GM12801 (cell line): ENCODE data around the gene ARHGAP1.

Experiments used
- CTCF ChIP-seq: IDR thresholded peaks from one replicate; pipeline ENCODE4 v1.5.1; 2011; ENCODE audit warnings: control low read depth; ENCODE audit not compliant: insufficient read length; ENCODE audit errors: extremely low read depth

ARHGAP1 gene

GRCh38 chr11:46657186-46657585 lies 43.2 kb downstream of the ARHGAP1 start:
- TF ChIP-seq CTCF: no peak

- TF ChIP-seq CTCF: no peak
Measured at GRCh38 chr11:46655631-46656030, 44.8 kb downstream of the ARHGAP1 start.

DNA sequence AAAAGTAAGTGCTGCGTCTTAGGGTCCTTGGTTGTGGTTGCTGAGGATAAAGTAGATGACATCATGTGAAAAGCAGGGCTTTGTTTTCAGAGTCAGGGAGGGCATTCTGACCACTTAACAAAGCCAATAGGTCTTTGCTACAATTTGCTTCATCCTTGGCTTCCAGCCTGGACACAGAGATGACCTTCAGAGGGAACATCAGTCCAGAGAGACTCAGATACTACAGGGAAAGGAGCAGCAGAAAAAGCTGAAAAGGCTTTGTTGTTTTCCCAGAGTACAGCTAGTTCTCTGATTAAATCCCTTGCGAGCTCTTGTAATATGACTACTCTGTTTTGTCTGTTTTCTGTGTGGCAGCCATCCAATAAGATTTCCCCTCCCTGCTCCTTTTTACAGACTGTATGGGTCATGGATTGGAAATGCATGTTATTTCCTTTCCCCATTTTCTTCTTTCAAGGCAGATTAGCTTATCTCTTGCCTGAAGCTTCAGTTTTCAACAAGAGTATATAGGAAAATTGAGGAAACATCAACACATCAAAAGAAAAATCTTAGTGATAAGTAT lies 51.2 kb downstream of the ARHGAP1 start:
- no peak for TF ChIP-seq CTCF

DNA sequence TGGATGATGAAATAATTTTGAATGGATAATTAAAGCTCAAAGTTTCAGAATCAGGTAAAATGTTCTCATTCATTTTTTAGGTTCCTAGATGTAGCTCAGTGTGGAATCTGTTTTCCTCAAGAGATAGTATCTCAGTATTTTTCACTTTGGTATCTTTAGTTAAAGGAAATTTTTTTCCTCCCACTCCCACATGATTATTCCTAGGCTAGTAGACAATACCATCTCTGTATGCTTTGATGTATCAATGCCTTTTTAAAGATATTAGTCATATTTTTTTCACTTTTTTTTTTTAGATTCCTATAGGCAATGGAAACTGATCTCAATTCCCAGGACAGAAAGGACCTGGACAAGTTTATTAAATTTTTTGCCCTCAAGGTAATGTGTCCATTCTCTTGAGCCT lies 56.4 kb downstream of the ARHGAP1 start:
- TF ChIP-seq CTCF: no peak

DNA sequence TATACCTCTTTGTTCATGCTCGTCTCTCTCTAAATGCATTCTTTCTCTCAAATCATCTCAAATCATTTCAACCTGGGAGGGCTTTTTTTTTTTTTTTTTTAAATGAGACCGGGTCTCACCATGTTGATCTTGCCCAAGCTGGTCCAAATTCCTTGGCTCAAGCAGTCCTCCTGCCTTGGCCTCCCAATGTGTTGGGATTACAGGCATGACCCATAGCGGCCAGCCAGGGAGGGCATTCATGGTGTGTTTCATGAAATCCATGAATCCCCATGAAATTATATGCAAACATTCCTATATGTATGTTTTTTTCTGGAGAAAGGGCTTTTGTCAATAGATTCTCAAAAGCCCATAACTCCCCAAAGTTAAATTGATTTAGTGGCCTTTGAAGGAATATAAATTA lies 56.9 kb downstream of the ARHGAP1 start:
- TF ChIP-seq CTCF: no peak

- no peak for TF ChIP-seq CTCF
Measured at GRCh38 chr11:46642627-46643335, 57.6 kb downstream of the ARHGAP1 start.

GRCh38 chr11:46641639-46642038 lies 58.8 kb downstream of the ARHGAP1 start:
- no peak for TF ChIP-seq CTCF
